NB4 (cell line): ENCODE results near the gene ACE.

Experiments used
- DNase-seq: peaks from one replicate; pipeline ENCODE4 v3.0.0; 2010; ENCODE audit warnings: low read depth
- H3K4me3 ChIP-seq: one replicate; pipeline ENCODE4 v1.5.1; 2011; ENCODE audit warnings: mild to moderate bottlenecking, low read depth, low read length, moderate library complexity
- MYC ChIP-seq: IDR thresholded peaks from 2 replicates; pipeline ENCODE4 v1.6.1; 2011; ENCODE audit warnings: low read depth, low read length
- POLR2A ChIP-seq: IDR thresholded peaks from 2 replicates; pipeline ENCODE4 v1.6.1; 2011; ENCODE audit warnings: mild to moderate bottlenecking; ENCODE audit not compliant: insufficient read length; ENCODE audit errors: extremely low read depth
- TF ChIP-seq, protein P1 (sequence below): IDR thresholded peaks from 2 replicates; pipeline ENCODE4 v1.6.1; 2011; ENCODE audit warnings: low read depth, low read length
- TF ChIP-seq, protein P2 (sequence below): IDR thresholded peaks from one replicate; pipeline ENCODE4 v1.5.1; 2012; ENCODE audit warnings: low read depth, low read length

Gene ACE

DNA sequence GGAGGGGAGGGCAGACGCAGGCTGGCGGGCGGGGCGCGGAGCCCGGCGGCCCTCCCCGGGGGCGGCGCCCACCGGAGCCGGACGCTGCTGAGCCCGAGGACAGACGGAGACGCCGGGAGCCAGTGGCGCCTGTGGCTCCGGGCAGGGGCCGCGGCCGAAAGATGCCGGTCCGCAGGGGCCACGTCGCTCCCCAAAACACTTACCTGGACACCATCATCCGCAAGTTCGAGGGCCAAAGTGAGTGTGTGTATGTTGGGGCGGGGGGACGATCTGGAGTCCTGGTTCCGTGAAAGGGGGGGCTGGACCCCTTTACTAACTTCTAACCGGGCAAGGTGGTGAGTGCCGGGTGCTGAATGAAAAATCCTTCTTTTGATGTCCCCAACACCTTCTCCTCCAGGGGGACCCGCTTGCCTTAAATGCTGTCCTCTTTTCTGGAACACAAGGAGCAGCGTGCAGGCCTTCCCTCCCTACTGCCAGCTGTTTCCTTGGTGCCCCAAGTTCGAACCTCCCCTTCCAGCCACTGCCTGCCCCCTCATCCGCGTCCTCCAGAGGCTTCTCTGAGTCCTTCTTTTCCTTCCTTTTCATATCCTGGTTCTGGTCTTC is 46.5 kb downstream of the ACE start, which contains the start of gene KCNH6:
Gene KCNH6, plus strand, starts transcription at position 106 of the 603 bp plus-strand sequence. Its CDS starts 56 bp downstream, at position 162.
- H3K4me3 ChIP-seq, result no peak within 1 kb of the TSS
- DNase-seq, result no peak
- TF ChIP-seq MYC, result no peak
- TF ChIP-seq POLR2A, result no peak
- TF ChIP-seq, protein P1, sequence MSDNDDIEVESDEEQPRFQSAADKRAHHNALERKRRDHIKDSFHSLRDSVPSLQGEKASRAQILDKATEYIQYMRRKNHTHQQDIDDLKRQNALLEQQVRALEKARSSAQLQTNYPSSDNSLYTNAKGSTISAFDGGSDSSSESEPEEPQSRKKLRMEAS, result no peak
- TF ChIP-seq, protein P2, sequence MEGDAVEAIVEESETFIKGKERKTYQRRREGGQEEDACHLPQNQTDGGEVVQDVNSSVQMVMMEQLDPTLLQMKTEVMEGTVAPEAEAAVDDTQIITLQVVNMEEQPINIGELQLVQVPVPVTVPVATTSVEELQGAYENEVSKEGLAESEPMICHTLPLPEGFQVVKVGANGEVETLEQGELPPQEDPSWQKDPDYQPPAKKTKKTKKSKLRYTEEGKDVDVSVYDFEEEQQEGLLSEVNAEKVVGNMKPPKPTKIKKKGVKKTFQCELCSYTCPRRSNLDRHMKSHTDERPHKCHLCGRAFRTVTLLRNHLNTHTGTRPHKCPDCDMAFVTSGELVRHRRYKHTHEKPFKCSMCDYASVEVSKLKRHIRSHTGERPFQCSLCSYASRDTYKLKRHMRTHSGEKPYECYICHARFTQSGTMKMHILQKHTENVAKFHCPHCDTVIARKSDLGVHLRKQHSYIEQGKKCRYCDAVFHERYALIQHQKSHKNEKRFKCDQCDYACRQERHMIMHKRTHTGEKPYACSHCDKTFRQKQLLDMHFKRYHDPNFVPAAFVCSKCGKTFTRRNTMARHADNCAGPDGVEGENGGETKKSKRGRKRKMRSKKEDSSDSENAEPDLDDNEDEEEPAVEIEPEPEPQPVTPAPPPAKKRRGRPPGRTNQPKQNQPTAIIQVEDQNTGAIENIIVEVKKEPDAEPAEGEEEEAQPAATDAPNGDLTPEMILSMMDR, result no peak

DNA sequence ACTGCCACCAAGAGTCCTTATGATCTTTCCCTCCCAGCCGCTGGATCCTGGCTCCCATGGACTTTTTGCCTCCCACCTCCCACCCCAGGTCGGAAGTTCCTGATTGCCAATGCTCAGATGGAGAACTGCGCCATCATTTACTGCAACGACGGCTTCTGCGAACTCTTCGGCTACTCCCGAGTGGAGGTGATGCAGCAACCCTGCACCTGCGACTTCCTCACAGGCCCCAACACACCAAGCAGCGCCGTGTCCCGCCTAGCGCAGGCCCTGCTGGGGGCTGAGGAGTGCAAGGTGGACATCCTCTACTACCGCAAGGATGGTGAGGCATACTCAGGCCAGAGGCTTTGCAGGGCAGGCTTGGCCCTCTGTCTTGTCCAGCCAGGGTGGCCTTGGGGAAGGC is 47.2 kb downstream of the ACE start:
- no peak overlapping the region for H3K4me3 ChIP-seq
- TF ChIP-seq MYC (no peak), POLR2A (no peak)
- TF ChIP-seq, protein P2, result no peak
- TF ChIP-seq, protein P1, result no peak
- DNase-seq, result no peak

DNA sequence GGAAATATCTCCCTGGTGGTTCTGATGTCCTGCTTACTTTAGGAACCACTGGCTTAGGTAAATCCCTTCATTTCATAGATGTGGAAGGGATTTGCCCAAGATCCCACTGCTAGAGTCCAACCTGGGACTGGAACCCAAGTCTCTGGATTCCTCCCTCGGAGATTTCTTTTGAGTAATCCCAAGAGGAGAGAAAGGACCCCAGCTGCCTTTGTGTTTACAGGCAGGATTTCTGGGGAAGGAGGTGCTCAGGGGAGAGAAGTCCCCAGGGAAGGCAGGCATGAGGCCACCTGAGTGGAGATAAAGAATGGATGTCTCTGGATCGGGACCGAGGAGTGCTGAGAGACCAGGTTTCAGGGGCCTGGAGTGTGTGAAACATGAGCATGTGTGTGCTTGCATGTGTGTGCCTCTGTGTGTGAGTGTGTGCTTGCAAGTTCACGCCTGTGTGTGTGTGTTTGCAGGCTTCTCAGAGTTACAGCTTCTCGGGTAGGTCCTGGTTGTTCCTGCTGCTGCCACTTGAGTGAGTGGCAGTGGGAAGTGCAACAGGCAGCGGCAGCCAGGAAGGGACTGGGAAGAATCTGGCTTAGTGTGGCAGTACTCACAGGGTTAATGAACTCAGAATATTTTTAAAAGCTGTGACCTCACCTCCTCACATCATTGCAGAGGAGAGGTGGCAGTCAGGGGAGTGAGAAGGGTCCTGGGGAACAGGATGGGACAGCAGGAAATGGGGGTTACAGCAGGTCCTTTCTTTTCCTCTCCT is 48.5 kb downstream of the ACE start:
- H3K4me3 ChIP-seq, result no peak overlapping the region
- no peak for DNase-seq
- TF ChIP-seq POLR2A, result no peak
- TF ChIP-seq, protein P1, result no peak

DNA sequence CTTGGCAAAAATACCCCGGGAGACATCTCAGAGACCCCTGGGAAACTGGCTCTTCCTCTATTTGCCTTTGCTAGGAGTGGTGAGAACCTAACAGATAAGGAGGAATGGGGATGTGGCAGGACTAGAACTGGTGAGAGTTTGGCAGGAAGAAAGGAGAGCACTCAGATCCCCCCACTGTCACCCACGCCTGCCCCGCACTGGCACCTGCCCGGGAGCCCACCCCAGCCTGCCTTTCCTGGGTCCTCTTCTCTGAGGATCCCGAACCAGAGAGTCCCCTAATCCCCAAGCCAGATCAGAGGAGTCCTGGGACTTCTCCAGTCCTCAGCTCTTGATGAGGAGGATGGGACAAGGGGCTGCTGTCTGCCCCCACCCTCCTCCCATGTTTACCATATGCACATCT is 50.0 kb downstream of the ACE start:
- H3K4me3 ChIP-seq, result no peak overlapping the region
- TF ChIP-seq, protein P1, result no peak
- TF ChIP-seq, protein P2, result no peak
- TF ChIP-seq POLR2A (no peak), MYC (no peak)

DNA sequence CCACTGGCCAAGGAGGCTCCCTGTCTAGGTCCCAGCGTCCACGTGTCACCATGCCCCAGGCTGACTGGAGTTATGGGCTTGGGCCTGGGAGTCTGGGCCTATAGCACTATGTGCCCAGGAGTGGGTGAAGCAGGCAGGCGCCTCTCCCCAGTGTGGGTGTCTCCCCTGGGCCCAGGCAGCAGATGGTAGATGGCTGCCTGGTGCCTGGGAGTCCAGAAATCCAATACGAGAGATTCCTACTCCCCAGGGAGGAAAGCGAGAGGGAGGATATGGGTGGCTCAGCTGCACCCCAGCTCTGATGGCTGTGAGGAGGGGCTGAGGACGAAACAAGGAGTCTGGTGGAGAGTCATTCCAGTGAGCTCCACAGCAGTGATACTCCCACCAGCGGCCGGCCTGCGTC is 51.3 kb downstream of the ACE start:
- TF ChIP-seq POLR2A (no peak), MYC (no peak)
- TF ChIP-seq, protein P1, result no peak
- TF ChIP-seq, protein P2, result no peak
- DNase-seq, result no peak
- no peak overlapping the region for H3K4me3 ChIP-seq

More for the DNA sequence above, 50.0 kb downstream of the ACE start:
- DNase-seq, result no peak
